ENCODE measurements around the gene CHTF18.

DNA sequence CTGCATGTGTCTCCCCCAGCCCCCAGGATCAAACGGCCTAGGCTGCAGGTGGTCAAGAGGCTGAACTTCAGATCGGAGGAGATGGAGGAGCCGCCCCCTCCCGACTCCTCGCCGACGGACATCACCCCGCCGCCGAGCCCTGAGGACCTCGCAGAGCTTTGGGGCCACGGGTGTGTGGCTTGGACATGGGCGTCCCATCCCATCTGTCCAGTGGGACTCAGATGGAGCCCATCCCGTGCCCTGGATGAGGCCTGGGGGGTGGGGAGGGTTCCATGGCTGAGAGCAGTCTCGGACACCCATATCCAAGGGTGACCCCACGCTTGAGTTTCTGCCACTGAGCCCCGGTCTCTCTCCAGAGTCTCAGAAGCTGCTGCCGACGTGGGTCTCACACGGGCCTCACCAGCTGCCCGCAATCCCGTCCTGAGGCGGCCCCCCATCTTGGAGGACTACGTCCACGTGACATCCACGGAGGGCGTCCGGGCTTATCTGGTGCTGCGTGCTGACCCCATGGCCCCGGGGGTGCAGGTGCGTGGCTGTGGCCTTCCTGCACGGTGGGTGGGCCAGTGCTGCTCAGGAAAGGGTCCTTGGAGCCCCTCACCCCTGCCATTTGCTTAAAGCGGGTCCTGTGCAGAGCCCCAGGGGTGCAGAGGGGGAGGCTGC, 901 bp downstream of the CHTF18 start:
- no peak for TF ChIP-seq EZH2phosphoT487 (conservative IDR thresholded peaks at IDR 0.05; ENCODE audit: low read length)
- TF ChIP-seq, protein P1, sequence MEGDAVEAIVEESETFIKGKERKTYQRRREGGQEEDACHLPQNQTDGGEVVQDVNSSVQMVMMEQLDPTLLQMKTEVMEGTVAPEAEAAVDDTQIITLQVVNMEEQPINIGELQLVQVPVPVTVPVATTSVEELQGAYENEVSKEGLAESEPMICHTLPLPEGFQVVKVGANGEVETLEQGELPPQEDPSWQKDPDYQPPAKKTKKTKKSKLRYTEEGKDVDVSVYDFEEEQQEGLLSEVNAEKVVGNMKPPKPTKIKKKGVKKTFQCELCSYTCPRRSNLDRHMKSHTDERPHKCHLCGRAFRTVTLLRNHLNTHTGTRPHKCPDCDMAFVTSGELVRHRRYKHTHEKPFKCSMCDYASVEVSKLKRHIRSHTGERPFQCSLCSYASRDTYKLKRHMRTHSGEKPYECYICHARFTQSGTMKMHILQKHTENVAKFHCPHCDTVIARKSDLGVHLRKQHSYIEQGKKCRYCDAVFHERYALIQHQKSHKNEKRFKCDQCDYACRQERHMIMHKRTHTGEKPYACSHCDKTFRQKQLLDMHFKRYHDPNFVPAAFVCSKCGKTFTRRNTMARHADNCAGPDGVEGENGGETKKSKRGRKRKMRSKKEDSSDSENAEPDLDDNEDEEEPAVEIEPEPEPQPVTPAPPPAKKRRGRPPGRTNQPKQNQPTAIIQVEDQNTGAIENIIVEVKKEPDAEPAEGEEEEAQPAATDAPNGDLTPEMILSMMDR (IDR thresholded peaks at IDR 0.05; ENCODE audit: insufficient read depth, low read length, poor library complexity, severe bottlenecking): no peak
